Endodermal cell (in vitro differentiated cells): ENCODE measurements around the gene LRFN4. TPM values are rescaled to one million over a fixed set of nuclear protein-coding genes. Genes with fewer than 3 reads are reported as not detected.

Experiments used
- DNase-seq: peaks from one replicate; pipeline ENCODE4 v3.0.0-alpha.2; 2017
- H3K27ac ChIP-seq: 2 replicates; pipeline ENCODE4 v1.5.1; 2013; ENCODE audit warnings: mild to moderate bottlenecking, low read depth, low read length, moderate library complexity
- H3K27me3 ChIP-seq: 2 replicates; pipeline ENCODE4 v1.6.1; 2013; ENCODE audit warnings: mild to moderate bottlenecking, low read length, moderate library complexity; ENCODE audit not compliant: insufficient read depth, control insufficient read depth, poor library complexity, severe bottlenecking
- H3K36me3 ChIP-seq: 2 replicates; pipeline ENCODE4 v1.7.0; 2013; ENCODE audit warnings: mild to moderate bottlenecking, low read length, moderate library complexity; ENCODE audit not compliant: control insufficient read depth, insufficient read depth
- H3K4me1 ChIP-seq: one replicate; pipeline ENCODE4 v1.7.0; 2013; ENCODE audit warnings: low read length; ENCODE audit not compliant: control insufficient read depth, insufficient read depth
- H3K4me3 ChIP-seq: 2 replicates; pipeline ENCODE4 v1.5.1; 2013; ENCODE audit warnings: mild to moderate bottlenecking, low read length, moderate library complexity
- H3K9ac ChIP-seq: 2 replicates; pipeline ENCODE4 v1.6.1; 2013; ENCODE audit warnings: mild to moderate bottlenecking, low read length, moderate library complexity; ENCODE audit not compliant: poor library complexity, severe bottlenecking; ENCODE audit errors: extremely low read depth
- H3K9me3 ChIP-seq: 2 replicates; pipeline ENCODE4 v1.6.1; 2013; ENCODE audit warnings: mild to moderate bottlenecking, low read length, moderate library complexity; ENCODE audit not compliant: control insufficient read depth
- H3K27ac Mint-ChIP-seq: 2 replicates; pipeline ENCODE4 v1.8.0; 2020; ENCODE audit warnings: mixed read lengths
- H3K27me3 Mint-ChIP-seq: 2 replicates; pipeline ENCODE4 v1.8.0; 2021; ENCODE audit warnings: mild to moderate bottlenecking, mixed read lengths; ENCODE audit not compliant: insufficient read depth
- H3K36me3 Mint-ChIP-seq: 2 replicates; pipeline ENCODE4 v1.8.0; 2020; ENCODE audit warnings: low read depth, mixed read lengths
- H3K4me1 Mint-ChIP-seq: 2 replicates; pipeline ENCODE4 v1.8.0; 2020; ENCODE audit warnings: mixed read lengths
- H3K4me3 Mint-ChIP-seq: 2 replicates; pipeline ENCODE4 v1.8.0; 2020; ENCODE audit warnings: mild to moderate bottlenecking, moderate library complexity, mixed read lengths
- H3K9me3 Mint-ChIP-seq: 2 replicates; pipeline ENCODE4 v1.8.0; 2020; ENCODE audit warnings: mild to moderate bottlenecking, mixed read lengths
- CTCF ChIP-seq: fragments of 200-600 bp; sonication (generic); conservative IDR thresholded peaks from 2 replicates; pipeline ENCODE4 v1.5.0; 2021; ENCODE audit warnings: antibody characterized with exemption, mild to moderate bottlenecking
- WGBS, 2 experiments: methylation state at CpG; one replicate each; pipeline versions ENCODE4 v1.1.5 to v1.1.7; 2013; ENCODE audit warnings: missing lambda C conversion rate in 2 of 2, mixed read lengths in 1 of 2; ENCODE audit not compliant: insufficient coverage in 1 of 2, insufficient read length in 1 of 2; 5-methylcytosine and 5-hydroxymethylcytosine counted together
- total RNA-seq, 2 donors: library from RNA; stranded (reverse); fragmentation: NEBNext Ultra II Directional in 1 of 2; extraction: Animal tissue kit (Norgen Biotek cat#: 25700) in 1 of 2; gene quantifications; 2 replicates in 1 of 2; 3 replicates in 1 of 2; pipeline ENCODE4 v1.2.1, GENCODE V29; 2021

The LRFN4 gene
- total RNA-seq, 2 donors from 2014 or later: 23.2 to 26.2 TPM

- peak overlapping the region; percentile 67 for H3K4me3 Mint-ChIP-seq
- H3K9me3 Mint-ChIP-seq: no peaks in the 10 kb centered on the region
- H3K4me1 Mint-ChIP-seq: peaks cover 4% of the 10 kb centered on the region
- TF ChIP-seq CTCF: no peak
- Histone ChIP-seq H3K27ac (no peak overlapping the region), H3K27me3 (no peaks in the 10 kb centered on the region), H3K36me3 (no peaks in the 10 kb centered on the region), H3K4me1 (no peaks in the 10 kb centered on the region), H3K9ac (no peak overlapping the region), H3K4me3 (peak overlapping the region; percentile 62), H3K9me3 (no peaks in the 10 kb centered on the region)
- H3K36me3 Mint-ChIP-seq: no peaks in the 10 kb centered on the region
- 31 to 92% methylated on average over 11 to 46 of the region's 47 CpGs for WGBS, 2 experiments
- H3K27me3 Mint-ChIP-seq: no peaks in the 10 kb centered on the region
- peak; percentile 78 for DNase-seq
- H3K27ac Mint-ChIP-seq: no peak overlapping the region
Measured at GRCh38 chr11:66857234-66857926, 516 bp downstream of the LRFN4 start.

- no peaks in the 10 kb centered on the region for H3K27me3 Mint-ChIP-seq
- Histone ChIP-seq H3K36me3 (no peaks in the 10 kb centered on the region), H3K4me3 (peak overlapping the region; percentile 62), H3K9me3 (no peaks in the 10 kb centered on the region), H3K27me3 (no peaks in the 10 kb centered on the region), H3K27ac (no peak overlapping the region), H3K9ac (no peak overlapping the region), H3K4me1 (no peaks in the 10 kb centered on the region)
- H3K4me3 Mint-ChIP-seq: peak overlapping the region; percentile 67
- H3K9me3 Mint-ChIP-seq: no peaks in the 10 kb centered on the region
- DNase-seq: no peak
- H3K4me1 Mint-ChIP-seq: peaks cover 4% of the 10 kb centered on the region
- 94 to 98% methylated on average over 10 to 19 of the region's 19 CpGs for WGBS, 2 experiments
- no peak for TF ChIP-seq CTCF
- no peaks in the 10 kb centered on the region for H3K36me3 Mint-ChIP-seq
- H3K27ac Mint-ChIP-seq: no peak overlapping the region
Measured at GRCh38 chr11:66857927-66858185, 992 bp downstream of the LRFN4 start.

GRCh38 chr11:66858186-66858938 is 1.5 kb downstream of the LRFN4 start:
- H3K4me1 ChIP-seq: no peaks in the 10 kb centered on the region
- H3K27ac Mint-ChIP-seq: no peak overlapping the region
- H3K27ac ChIP-seq: no peak overlapping the region
- H3K9ac ChIP-seq: no peak overlapping the region
- no peak overlapping the region for H3K4me3 ChIP-seq
- no peaks in the 10 kb centered on the region for H3K36me3 ChIP-seq
- no peaks in the 10 kb centered on the region for H3K27me3 Mint-ChIP-seq
- H3K36me3 Mint-ChIP-seq: no peaks in the 10 kb centered on the region
- H3K4me3 Mint-ChIP-seq: peak overlapping the region; percentile 67
- TF ChIP-seq CTCF: no peak
- WGBS, 2 experiments: 93 to 94% methylated on average over 35 to 62 of the region's 62 CpGs
- no peak for DNase-seq
- no peaks in the 10 kb centered on the region for H3K9me3 Mint-ChIP-seq
- peaks cover 4% of the 10 kb centered on the region for H3K4me1 Mint-ChIP-seq
- H3K9me3 ChIP-seq: no peaks in the 10 kb centered on the region
- H3K27me3 ChIP-seq: no peaks in the 10 kb centered on the region
